Peyer's patch (tissue), 4 donors: Measurements from ENCODE around the gene ZMIZ1. TPM values are rescaled to one million over a fixed set of nuclear protein-coding genes. Genes with fewer than 3 reads are reported as not detected.

Source experiments
- DNase-seq, 3 donors: peaks; one replicate each; pipeline ENCODE4 v3.0.0-alpha.2; 2017 to 2019
- H3K27ac ChIP-seq, 4 donors: fragments of 200-600 bp; sonication (generic); one replicate each; pipeline ENCODE4 v1.5.1; 2016 to 2019
- H3K27me3 ChIP-seq, 2 donors: fragments of 200-600 bp; sonication (generic); one replicate each; pipeline ENCODE4 v1.5.1; 2019
- H3K36me3 ChIP-seq, 3 donors: fragments of 200-600 bp; sonication (generic); one replicate each; pipeline ENCODE4 v1.5.1; 2016 to 2019
- H3K4me1 ChIP-seq, 4 donors: fragments of 200-600 bp; sonication (generic); one replicate each; pipeline ENCODE4 v1.5.1; 2016 to 2019
- H3K4me3 ChIP-seq, 4 donors: fragments of 200-600 bp; sonication (generic); 1 replicate in 3 of 4; 2 replicates in 1 of 4; pipeline ENCODE4 v1.5.1; 2016 to 2019; ENCODE audit warnings: mild to moderate bottlenecking in 1 of 4
- H3K9me3 ChIP-seq, 4 donors: fragments of 200-600 bp; sonication (generic); one replicate each; pipeline ENCODE4 v1.5.1; 2016 to 2019; ENCODE audit warnings: mild to moderate bottlenecking in 1 of 4
- POLR2A ChIP-seq, 2 donors: fragments of 450-650 bp; IDR thresholded peaks; one replicate each; pipeline ENCODE4 v1.5.1; 2017; ENCODE audit warnings: antibody characterized with exemption in 2 of 2, mild to moderate bottlenecking in 2 of 2, moderate library complexity in 2 of 2
- total RNA-seq, 4 donors: library from RNA; depleted of rRNA; stranded (reverse); fragments of >200 nt; gene quantifications; one replicate each; pipeline ENCODE4 v1.1.0, GENCODE V29; 2016
- TF ChIP-seq, protein P1 (sequence below), 6 experiments: fragments of 450-650 bp in 4 of 6; fragments of 200-600 bp in 2 of 6; sonication (generic) in 1 of 6; IDR thresholded peaks; one replicate each; pipeline ENCODE4 v1.5.1; 2017 to 2019; ENCODE audit warnings: antibody characterized with exemption in 6 of 6, mild to moderate bottlenecking in 3 of 6, moderate library complexity in 1 of 6

ZMIZ1 gene
- total RNA-seq, 4 donors from 2014 or later: 40.4 to 86.7 (median 73.2) TPM

DNA sequence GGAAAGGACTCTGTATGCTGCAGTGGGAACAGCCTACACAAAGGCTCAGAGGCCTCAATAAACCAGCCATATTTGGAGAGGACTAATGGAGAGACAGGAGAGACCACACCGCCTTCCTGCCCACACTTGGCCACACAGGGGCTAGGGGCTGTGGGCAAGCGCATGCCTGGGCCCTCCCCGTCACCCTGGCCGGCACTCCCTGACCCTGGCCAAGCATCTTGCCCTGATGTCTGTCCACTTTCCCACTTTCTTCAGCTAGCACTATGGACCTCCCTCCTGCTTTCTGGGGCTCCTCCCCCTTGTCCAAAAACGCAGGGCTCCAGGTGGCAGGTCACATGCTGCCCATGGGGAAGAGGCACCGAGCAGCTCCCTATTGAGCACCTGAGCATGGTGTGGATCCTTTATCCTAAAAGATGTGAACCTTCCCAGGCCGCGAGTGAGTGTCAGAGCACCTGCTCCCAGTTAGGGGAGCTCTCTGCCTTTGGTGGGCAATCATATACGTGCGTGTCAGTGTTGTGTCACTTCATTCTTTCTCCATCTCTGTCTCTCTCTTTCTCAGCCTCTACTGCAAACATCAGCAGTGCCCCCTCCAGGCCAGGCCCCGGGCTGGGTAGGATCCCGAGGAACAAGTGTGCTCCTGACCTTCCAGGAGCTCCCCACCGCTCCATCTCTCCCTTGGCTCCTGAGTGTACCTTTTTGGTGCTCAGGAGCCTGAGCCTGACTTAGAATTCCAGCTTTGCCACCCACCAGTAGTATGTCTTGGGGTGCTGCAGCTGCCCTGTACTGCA is 74.0 kb downstream of the ZMIZ1 start:
- Histone ChIP-seq H3K4me1 (peaks cover 0 to 45% (median 4%) of the 10 kb centered on the region in 4 donors), H3K4me3 (no peak overlapping the region), H3K27ac (peak overlapping the region in 2 of 4 donors; percentile 2 to 36), H3K27me3 (no peaks in the 10 kb centered on the region), H3K36me3 (peaks cover 0 to 38% (median 0%) of the 10 kb centered on the region in 3 donors), H3K9me3 (no peaks in the 10 kb centered on the region)
- TF ChIP-seq, protein P1, sequence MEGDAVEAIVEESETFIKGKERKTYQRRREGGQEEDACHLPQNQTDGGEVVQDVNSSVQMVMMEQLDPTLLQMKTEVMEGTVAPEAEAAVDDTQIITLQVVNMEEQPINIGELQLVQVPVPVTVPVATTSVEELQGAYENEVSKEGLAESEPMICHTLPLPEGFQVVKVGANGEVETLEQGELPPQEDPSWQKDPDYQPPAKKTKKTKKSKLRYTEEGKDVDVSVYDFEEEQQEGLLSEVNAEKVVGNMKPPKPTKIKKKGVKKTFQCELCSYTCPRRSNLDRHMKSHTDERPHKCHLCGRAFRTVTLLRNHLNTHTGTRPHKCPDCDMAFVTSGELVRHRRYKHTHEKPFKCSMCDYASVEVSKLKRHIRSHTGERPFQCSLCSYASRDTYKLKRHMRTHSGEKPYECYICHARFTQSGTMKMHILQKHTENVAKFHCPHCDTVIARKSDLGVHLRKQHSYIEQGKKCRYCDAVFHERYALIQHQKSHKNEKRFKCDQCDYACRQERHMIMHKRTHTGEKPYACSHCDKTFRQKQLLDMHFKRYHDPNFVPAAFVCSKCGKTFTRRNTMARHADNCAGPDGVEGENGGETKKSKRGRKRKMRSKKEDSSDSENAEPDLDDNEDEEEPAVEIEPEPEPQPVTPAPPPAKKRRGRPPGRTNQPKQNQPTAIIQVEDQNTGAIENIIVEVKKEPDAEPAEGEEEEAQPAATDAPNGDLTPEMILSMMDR (IDR thresholded peaks at IDR 0.05): no peak
- no peak for TF ChIP-seq POLR2A (IDR thresholded peaks at IDR 0.05)
- DNase-seq: no peak

GRCh38 chr10:79143879-79144278 is 75.1 kb downstream of the ZMIZ1 start:
- Histone ChIP-seq H3K27ac (no peak overlapping the region), H3K9me3 (no peaks in the 10 kb centered on the region), H3K27me3 (no peaks in the 10 kb centered on the region), H3K36me3 (peaks cover 0 to 38% (median 0%) of the 10 kb centered on the region in 3 donors), H3K4me3 (no peak overlapping the region), H3K4me1 (peaks cover 0 to 48% (median 0%) of the 10 kb centered on the region in 4 donors)
- DNase-seq: no peak
- TF ChIP-seq, protein P1 (IDR thresholded peaks at IDR 0.05): no peak
- TF ChIP-seq POLR2A (IDR thresholded peaks at IDR 0.05): no peak

DNA sequence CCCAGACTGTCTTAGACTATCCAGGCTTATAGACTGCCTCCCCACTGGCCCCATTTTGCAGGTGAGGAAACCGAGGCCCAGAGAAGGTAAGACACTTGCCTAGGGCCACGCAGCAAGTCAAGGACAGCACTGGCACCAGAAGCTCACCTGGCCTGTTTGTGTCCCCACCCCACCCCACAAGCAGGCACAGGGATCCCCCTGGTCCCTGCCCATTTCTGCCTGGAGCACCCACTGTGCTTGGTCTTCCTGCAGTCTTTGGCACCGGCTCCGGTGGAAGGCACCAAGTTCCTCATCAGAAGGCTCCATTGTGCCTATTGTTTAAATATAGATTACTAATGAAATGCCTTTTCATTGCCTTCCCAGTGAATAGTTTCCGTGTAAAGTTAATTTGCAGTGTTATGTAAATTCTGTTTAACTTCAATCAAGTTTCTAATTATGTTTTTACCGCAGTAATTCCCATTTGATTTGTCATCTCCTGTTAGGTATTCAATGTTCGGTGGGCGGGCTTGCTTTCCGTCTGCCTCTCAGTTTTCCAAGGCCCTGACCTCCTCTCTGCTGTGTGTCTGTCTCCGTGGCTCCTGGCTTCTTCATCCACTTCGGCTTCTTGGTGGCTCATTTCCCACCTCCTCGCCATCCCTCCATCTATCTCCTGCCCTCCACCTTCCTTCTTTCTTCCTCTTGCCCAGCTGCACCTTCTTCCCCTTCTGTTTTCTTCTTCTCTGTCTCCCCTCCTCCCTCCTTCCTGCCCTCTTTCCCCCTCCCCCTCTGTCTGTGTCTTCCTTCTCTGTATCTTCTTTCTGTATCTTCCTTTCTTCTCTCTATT is 75.8 kb downstream of the ZMIZ1 start:
- Histone ChIP-seq H3K27me3 (no peaks in the 10 kb centered on the region), H3K27ac (peak overlapping the region in 1 of 4 donors; percentile 80), H3K9me3 (no peaks in the 10 kb centered on the region), H3K4me1 (peaks cover 0 to 55% (median 5%) of the 10 kb centered on the region in 4 donors), H3K4me3 (no peak overlapping the region), H3K36me3 (peaks cover 0 to 35% (median 0%) of the 10 kb centered on the region in 3 donors)
- TF ChIP-seq, protein P1 (IDR thresholded peaks at IDR 0.05): no peak
- no peak for TF ChIP-seq POLR2A (IDR thresholded peaks at IDR 0.05)
- DNase-seq: no peak

- Histone ChIP-seq H3K4me3 (no peak overlapping the region), H3K4me1 (peaks cover 0 to 61% (median 11%) of the 10 kb centered on the region in 4 donors), H3K27me3 (no peaks in the 10 kb centered on the region), H3K27ac (peak overlapping the region in 3 of 4 donors; percentile 29 to 80 (median 63)), H3K9me3 (no peaks in the 10 kb centered on the region), H3K36me3 (peaks cover 0 to 29% (median 0%) of the 10 kb centered on the region in 3 donors)
- no peak for DNase-seq
- TF ChIP-seq, protein P1 (IDR thresholded peaks at IDR 0.05): no peak
- TF ChIP-seq POLR2A (IDR thresholded peaks at IDR 0.05): no peak
Observed at GRCh38 chr10:79145174-79145483, 76.4 kb downstream of the ZMIZ1 start.

GRCh38 chr10:79145517-79146470 is 77.0 kb downstream of the ZMIZ1 start:
- peaks cover 0 to 22% (median 0%) of the 10 kb centered on the region in 3 donors for H3K36me3 ChIP-seq
- H3K27ac ChIP-seq: peak overlapping the region; percentile 43 to 80 (median 66)
- H3K4me3 ChIP-seq: no peak overlapping the region
- H3K9me3 ChIP-seq: no peaks in the 10 kb centered on the region
- peaks cover 0 to 67% (median 15%) of the 10 kb centered on the region in 4 donors for H3K4me1 ChIP-seq
- DNase-seq: no peak
- no peak for TF ChIP-seq POLR2A (IDR thresholded peaks at IDR 0.05)
- TF ChIP-seq, protein P1 (IDR thresholded peaks at IDR 0.05): no peak
- no peaks in the 10 kb centered on the region for H3K27me3 ChIP-seq
